Gastrocnemius medialis (tissue), 4 donors: ENCODE data around the gene FSIP2. TPM values are rescaled to one million over a fixed set of nuclear protein-coding genes. Genes with fewer than 3 reads are reported as not detected.

Experiments
- ATAC-seq, 2 donors: fragments of 150-250 bp; one replicate each; pipeline ENCODE4 v1.9.1; 2016
- DNase-seq, 2 donors: peaks; one replicate each; pipeline ENCODE4 v3.0.0-alpha.2; 2019
- H3K27ac ChIP-seq, 4 donors: fragments of 200-600 bp; sonication (generic); 1 replicate in 1 of 4; 2 replicates in 3 of 4; pipeline ENCODE4 v1.5.1; 2016 to 2018; ENCODE audit warnings: mild to moderate bottlenecking in 2 of 4, moderate library complexity in 1 of 4
- H3K27me3 ChIP-seq, 3 donors: fragments of 200-600 bp; sonication (generic) in 2 of 3; 1 replicate in 1 of 3; 2 replicates in 2 of 3; pipeline versions ENCODE4 v1.5.1 to v1.6.0; 2016 to 2019; ENCODE audit warnings: mild to moderate bottlenecking in 1 of 3, moderate library complexity in 1 of 3
- H3K36me3 ChIP-seq, 2 donors: fragments of 200-600 bp; sonication (generic) in 1 of 2; one replicate each; pipeline ENCODE4 v1.5.1; 2017 to 2018
- H3K4me1 ChIP-seq, 2 donors: fragments of 200-600 bp; sonication (generic) in 1 of 2; one replicate each; pipeline ENCODE4 v1.5.1; 2016 to 2017; ENCODE audit warnings: mild to moderate bottlenecking in 2 of 2
- H3K4me3 ChIP-seq, 4 donors: fragments of 200-600 bp; sonication (generic) in 3 of 4; 1 replicate in 1 of 4; 2 replicates in 3 of 4; pipeline ENCODE4 v1.5.1; 2016 to 2019; ENCODE audit warnings: mild to moderate bottlenecking in 2 of 4
- H3K9me3 ChIP-seq, 3 donors: fragments of 200-600 bp; sonication (generic) in 2 of 3; 1 replicate in 1 of 3; 2 replicates in 2 of 3; pipeline ENCODE4 v1.5.1; 2016 to 2019
- POLR2A ChIP-seq, 2 donors: fragments of 450-650 bp; IDR thresholded peaks; one replicate each; pipeline ENCODE4 v1.6.1; 2017; ENCODE audit warnings: antibody characterized with exemption in 2 of 2, mild to moderate bottlenecking in 2 of 2, moderate library complexity in 2 of 2
- in situ Hi-C, 4 donors: fragments of 200-750 bp; cut with MboI; loops; one replicate each; pipeline versions ENCODE4 v1.15.0 to v1.8.0; 2017; ENCODE audit warnings: low sequenced_read_pairs in 4 of 4
- intact Hi-C: fragments of 100-400 bp; cut with DNase I; formaldehyde crosslinking; loops from one replicate; pipeline ENCODE4 v1.15.1; 2023; ENCODE audit warnings: low total_unique reads
- total RNA-seq, 4 donors: library from RNA; depleted of rRNA; stranded (reverse); fragments of >200 nt; gene quantifications; one replicate each; pipeline versions ENCODE4 v1.1.0 to v1.2.3, GENCODE V29; 2016
- TF ChIP-seq, protein P1 (sequence below), 5 experiments: fragments of 450-650 bp in 3 of 5; fragments of 200-600 bp in 2 of 5; sonication (generic) in 2 of 5; IDR thresholded peaks in 4 of 5; conservative IDR thresholded peaks in 1 of 5; 1 replicate in 4 of 5; 2 replicates in 1 of 5; pipeline ENCODE4 v1.5.1; 2016 to 2019; ENCODE audit warnings: antibody characterized with exemption in 5 of 5, mild to moderate bottlenecking in 3 of 5, moderate library complexity in 3 of 5

Gene FSIP2
- total RNA-seq, 4 donors from 2014 or later, result 0.04 to 0.17 (median 0.10) TPM; not detected in 1

DNA sequence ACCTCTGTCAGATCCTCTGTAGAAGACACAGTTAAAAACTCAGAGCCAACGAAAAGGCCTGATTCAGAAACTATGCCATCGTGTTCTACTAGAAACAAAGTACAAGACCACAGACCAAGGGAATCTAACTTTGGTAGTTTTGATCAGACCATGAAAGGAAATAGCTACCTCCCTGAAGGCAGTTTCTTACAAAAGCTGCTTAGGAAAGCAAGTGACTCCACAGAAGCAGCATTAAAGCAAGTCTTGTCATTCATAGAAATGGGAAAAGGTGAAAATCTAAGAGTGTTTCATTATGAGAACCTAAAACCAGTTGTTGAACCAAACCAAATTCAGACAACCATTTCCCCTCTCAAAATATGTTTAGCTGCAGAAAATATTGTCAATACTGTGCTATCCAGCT lies 58.2 kb downstream of the FSIP2 start:
- DNase-seq (no peak), ATAC-seq (no peak)
- H3K27me3 ChIP-seq, result no peaks in the 10 kb centered on the region
- H3K4me3 ChIP-seq, result no peak overlapping the region
- TF ChIP-seq POLR2A (IDR thresholded peaks at IDR 0.05), result no peak
- TF ChIP-seq, protein P1, sequence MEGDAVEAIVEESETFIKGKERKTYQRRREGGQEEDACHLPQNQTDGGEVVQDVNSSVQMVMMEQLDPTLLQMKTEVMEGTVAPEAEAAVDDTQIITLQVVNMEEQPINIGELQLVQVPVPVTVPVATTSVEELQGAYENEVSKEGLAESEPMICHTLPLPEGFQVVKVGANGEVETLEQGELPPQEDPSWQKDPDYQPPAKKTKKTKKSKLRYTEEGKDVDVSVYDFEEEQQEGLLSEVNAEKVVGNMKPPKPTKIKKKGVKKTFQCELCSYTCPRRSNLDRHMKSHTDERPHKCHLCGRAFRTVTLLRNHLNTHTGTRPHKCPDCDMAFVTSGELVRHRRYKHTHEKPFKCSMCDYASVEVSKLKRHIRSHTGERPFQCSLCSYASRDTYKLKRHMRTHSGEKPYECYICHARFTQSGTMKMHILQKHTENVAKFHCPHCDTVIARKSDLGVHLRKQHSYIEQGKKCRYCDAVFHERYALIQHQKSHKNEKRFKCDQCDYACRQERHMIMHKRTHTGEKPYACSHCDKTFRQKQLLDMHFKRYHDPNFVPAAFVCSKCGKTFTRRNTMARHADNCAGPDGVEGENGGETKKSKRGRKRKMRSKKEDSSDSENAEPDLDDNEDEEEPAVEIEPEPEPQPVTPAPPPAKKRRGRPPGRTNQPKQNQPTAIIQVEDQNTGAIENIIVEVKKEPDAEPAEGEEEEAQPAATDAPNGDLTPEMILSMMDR (IDR thresholded peaks at IDR 0.05 in 4 of 5, conservative IDR thresholded peaks at IDR 0.05 in 1 of 5), result no peak
- no peaks in the 10 kb centered on the region for H3K9me3 ChIP-seq
- in situ Hi-C loops, result no loop called here
- no peaks in the 10 kb centered on the region for H3K4me1 ChIP-seq
- intact Hi-C loops, result no loop called here
- no peak overlapping the region for H3K27ac ChIP-seq
- no peaks in the 10 kb centered on the region for H3K36me3 ChIP-seq

DNA sequence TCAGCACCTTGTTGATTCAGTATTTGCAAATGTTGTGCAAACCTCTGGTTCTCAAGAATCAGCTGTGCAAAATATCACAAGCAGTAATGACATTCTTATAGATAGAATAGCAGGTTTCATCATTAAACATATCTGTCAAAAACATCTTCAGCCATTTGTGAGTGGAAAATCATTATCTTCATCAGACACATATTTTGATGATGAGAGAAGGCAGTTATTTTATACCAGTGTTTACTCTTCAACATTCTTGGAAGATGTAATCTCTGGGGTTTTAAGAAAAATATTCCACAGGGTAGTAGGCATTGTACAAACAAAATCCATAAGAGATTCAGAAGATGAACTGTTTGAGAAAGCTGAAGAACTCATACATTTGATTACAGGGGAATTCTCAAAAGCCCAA lies 64.3 kb downstream of the FSIP2 start:
- TF ChIP-seq, protein P1 (IDR thresholded peaks at IDR 0.05 in 4 of 5, conservative IDR thresholded peaks at IDR 0.05 in 1 of 5), result no peak
- no peak for TF ChIP-seq POLR2A (IDR thresholded peaks at IDR 0.05)
- intact Hi-C loops (no loop called here), in situ Hi-C loops (no loop called here)
- ATAC-seq (no peak), DNase-seq (no peak)
- no peaks in the 10 kb centered on the region for H3K27me3 ChIP-seq
- no peak overlapping the region for H3K4me3 ChIP-seq
- H3K9me3 ChIP-seq, result no peaks in the 10 kb centered on the region
- no peak overlapping the region for H3K27ac ChIP-seq
- no peaks in the 10 kb centered on the region for H3K36me3 ChIP-seq
- no peaks in the 10 kb centered on the region for H3K4me1 ChIP-seq

DNA sequence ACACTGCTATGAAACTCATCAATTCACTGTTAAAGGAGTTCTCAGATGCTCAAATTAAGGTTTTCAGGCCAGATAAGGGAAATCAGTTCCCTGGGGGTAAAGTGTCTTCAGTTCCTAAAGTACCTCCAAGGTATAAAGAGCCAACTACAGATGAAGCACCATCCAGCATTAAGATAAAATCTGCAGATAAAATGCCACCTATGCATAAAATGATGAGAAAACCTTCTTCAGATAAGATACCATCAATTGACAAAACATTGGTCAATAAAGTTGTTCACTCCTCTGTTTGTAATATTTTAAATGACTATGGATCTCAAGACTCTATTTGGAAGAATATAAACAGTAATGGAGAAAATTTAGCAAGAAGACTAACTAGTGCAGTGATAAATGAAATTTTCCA lies 68.2 kb downstream of the FSIP2 start:
- in situ Hi-C loops, result no loop called here
- TF ChIP-seq POLR2A (IDR thresholded peaks at IDR 0.05), result no peak
- TF ChIP-seq, protein P1 (IDR thresholded peaks at IDR 0.05 in 4 of 5, conservative IDR thresholded peaks at IDR 0.05 in 1 of 5), result no peak

DNA sequence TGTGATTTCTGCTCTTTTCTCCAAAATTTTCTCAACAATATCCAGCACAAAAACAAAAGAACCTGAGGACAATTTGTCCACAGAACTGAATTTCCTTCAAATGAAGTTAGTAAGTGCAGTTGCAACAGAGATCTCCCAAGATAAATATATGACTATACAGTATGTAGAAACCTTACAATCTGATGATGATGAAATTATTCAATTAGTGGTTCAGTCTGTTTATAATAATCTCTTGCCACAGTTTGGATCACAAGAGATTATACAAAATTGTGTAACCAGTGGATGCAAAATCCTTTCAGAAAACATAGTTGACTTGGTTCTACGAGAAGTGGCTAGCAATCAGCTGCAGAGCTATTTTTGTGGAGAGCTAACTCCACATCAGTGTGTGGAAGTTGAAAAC lies 68.7 kb downstream of the FSIP2 start:
- Histone ChIP-seq H3K4me1 (no peaks in the 10 kb centered on the region), H3K27me3 (no peaks in the 10 kb centered on the region), H3K4me3 (no peak overlapping the region), H3K27ac (no peak overlapping the region), H3K9me3 (no peaks in the 10 kb centered on the region), H3K36me3 (no peaks in the 10 kb centered on the region)
- DNase-seq (no peak), ATAC-seq (no peak)
- intact Hi-C loops, result no loop called here
- no peak for TF ChIP-seq POLR2A (IDR thresholded peaks at IDR 0.05)
- TF ChIP-seq, protein P1 (IDR thresholded peaks at IDR 0.05 in 4 of 5, conservative IDR thresholded peaks at IDR 0.05 in 1 of 5), result no peak
- in situ Hi-C loops, result no loop called here

More for the DNA sequence above, 68.2 kb downstream of the FSIP2 start:
- ATAC-seq, result no peak
- DNase-seq, result no peak
- no peaks in the 10 kb centered on the region for H3K4me1 ChIP-seq
- no peak overlapping the region for H3K4me3 ChIP-seq
- H3K27ac ChIP-seq, result no peak overlapping the region
- H3K27me3 ChIP-seq, result no peaks in the 10 kb centered on the region
- intact Hi-C loops, result no loop called here
- no peaks in the 10 kb centered on the region for H3K36me3 ChIP-seq
- H3K9me3 ChIP-seq, result no peaks in the 10 kb centered on the region

DNA sequence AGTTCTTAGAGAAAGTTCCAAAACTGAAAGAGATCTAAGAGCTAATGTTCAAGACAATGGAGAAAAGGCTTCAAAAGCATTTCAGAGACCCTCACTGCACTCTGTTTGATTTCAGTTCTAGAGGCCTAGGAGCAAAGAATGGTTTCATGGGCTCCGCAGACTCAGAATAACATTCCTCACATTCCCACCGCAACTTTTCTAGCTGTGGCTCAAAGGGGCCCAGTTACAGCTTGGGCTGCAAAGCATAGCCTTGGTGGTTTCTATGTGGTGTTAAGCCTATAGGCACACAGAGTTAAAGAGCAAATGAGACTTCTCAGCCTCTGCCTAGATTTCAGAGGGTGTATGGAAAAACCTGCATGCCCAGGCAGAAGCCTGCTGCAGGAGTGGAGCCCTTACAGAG lies 73.0 kb downstream of the FSIP2 start:
- Histone ChIP-seq H3K4me3 (no peak overlapping the region), H3K9me3 (no peaks in the 10 kb centered on the region), H3K27ac (no peak overlapping the region), H3K36me3 (no peaks in the 10 kb centered on the region), H3K4me1 (no peaks in the 10 kb centered on the region), H3K27me3 (no peaks in the 10 kb centered on the region)
- DNase-seq (no peak), ATAC-seq (no peak)
- no peak for TF ChIP-seq POLR2A (IDR thresholded peaks at IDR 0.05)
- TF ChIP-seq, protein P1 (IDR thresholded peaks at IDR 0.05 in 4 of 5, conservative IDR thresholded peaks at IDR 0.05 in 1 of 5), result no peak
- intact Hi-C loops (no loop called here), in situ Hi-C loops (no loop called here)
